OCI-LY7 (cell line): ENCODE measurements around the gene HEG1. TPM values are rescaled to one million over a fixed set of nuclear protein-coding genes. Genes with fewer than 3 reads are reported as not detected.

Experiments used
- BruUV-seq: library from RNA; stranded (reverse); fragments of 400-500 nt; replicated peaks from 2 replicates; lab custom pipeline; 2021; lab: Mats Ljungman, UMichigan
- CTCF ChIA-PET: fragments of 300-600 bp; sonication (Branson Sonifier 250); formaldehyde crosslinking; loops from one replicate; lab custom pipeline; 2022; ENCODE audit warnings: antibody characterized with exemption; ENCODE audit not compliant: unreplicated experiment; lab: Charles Lee
- POLR2A ChIA-PET: fragments of 300-600 bp; sonication (Branson Sonifier 250); formaldehyde crosslinking; loops from one replicate; lab custom pipeline; 2022; ENCODE audit warnings: antibody characterized with exemption; lab: Charles Lee
- DNase-seq: peaks from one replicate; pipeline ENCODE4 v3.0.0-alpha.2; 2015; ENCODE audit warnings: low spot score
- H2AFZ ChIP-seq: fragments of 200-600 bp; sonication (generic), shearing (Covaris generic); 2 replicates; pipeline ENCODE4 v1.6.1; 2014; ENCODE audit warnings: mild to moderate bottlenecking, antibody characterized with exemption, low read length, moderate library complexity
- H3K27ac ChIP-seq: fragments of 200-600 bp; sonication (generic); 2 replicates; pipeline ENCODE4 v1.5.1; 2014; ENCODE audit warnings: mixed run types, low read depth, mild to moderate bottlenecking, moderate library complexity, low read length, inconsistent platforms; ENCODE audit not compliant: poor library complexity, severe bottlenecking
- H3K36me3 ChIP-seq: fragments of 200-600 bp; sonication (generic); 2 replicates; pipeline ENCODE4 v1.6.1; 2014; ENCODE audit warnings: mild to moderate bottlenecking, antibody characterized with exemption, low read length, moderate library complexity, mixed read lengths; ENCODE audit not compliant: insufficient read depth
- H3K4me1 ChIP-seq: fragments of 200-600 bp; sonication (generic); 2 replicates; pipeline ENCODE4 v1.5.1; 2014; ENCODE audit warnings: mild to moderate bottlenecking, low read length; ENCODE audit not compliant: insufficient read depth, poor library complexity, severe bottlenecking
- H3K4me2 ChIP-seq: fragments of 200-600 bp; sonication (generic); 2 replicates; pipeline ENCODE4 v1.6.1; 2014; ENCODE audit warnings: mild to moderate bottlenecking, low read length
- H3K4me3 ChIP-seq: fragments of 200-600 bp; sonication (generic); 2 replicates; pipeline ENCODE4 v1.5.1; 2014; ENCODE audit warnings: mild to moderate bottlenecking, low read depth, low read length; ENCODE audit not compliant: poor library complexity, severe bottlenecking
- H3K79me2 ChIP-seq: fragments of 200-600 bp; sonication (generic); 2 replicates; pipeline ENCODE4 v1.6.1; 2016; ENCODE audit warnings: low read depth, mild to moderate bottlenecking, low read length, moderate library complexity, mixed read lengths; ENCODE audit not compliant: insufficient read depth
- H3K9me2 ChIP-seq: fragments of 200-600 bp; sonication (generic); 2 replicates; pipeline ENCODE4 v1.6.1; 2016; ENCODE audit warnings: mild to moderate bottlenecking, low read length, mixed read lengths; ENCODE audit not compliant: insufficient read depth
- H3K9me3 ChIP-seq: fragments of 200-600 bp; sonication (generic); 2 replicates; pipeline ENCODE4 v1.6.1; 2014; ENCODE audit warnings: mild to moderate bottlenecking, mixed run types, low read length, mixed read lengths
- H4K20me1 ChIP-seq: fragments of 200-600 bp; sonication (generic); 2 replicates; pipeline ENCODE4 v1.6.1; 2014; ENCODE audit warnings: mild to moderate bottlenecking, antibody characterized with exemption, low read length, moderate library complexity, mixed read lengths; ENCODE audit not compliant: insufficient read depth
- EZH2phosphoT487 ChIP-seq: fragments of 200-600 bp; sonication (generic); IDR thresholded peaks from 2 replicates; pipeline ENCODE4 v1.6.1; 2018; ENCODE audit warnings: low read depth, borderline replicate concordance, mild to moderate bottlenecking, mixed run types, antibody characterized with exemption, low read length, moderate library complexity, mixed read lengths
- intact Hi-C: fragments of 100-400 bp; cut with micrococcal nuclease; formaldehyde crosslinking; loops from one replicate; pipeline ENCODE4 v1.10.0; 2022; ENCODE audit not compliant: unreplicated experiment
- total RNA-seq, 2 experiments: library from RNA; depleted of rRNA in 1 of 2; stranded (reverse); fragments of >200 nt in 1 of 2; shearing (Covaris generic) in 1 of 2; gene quantifications; 2 replicates each; pipeline ENCODE4 v1.2.3, GENCODE V29; 2014 to 2022
- TF ChIP-seq, protein P1 (sequence below): fragments of 200-600 bp; sonication (generic); conservative IDR thresholded peaks from 2 replicates; pipeline ENCODE4 v1.5.1; 2014; ENCODE audit warnings: mild to moderate bottlenecking, antibody characterized with exemption, low read length, moderate library complexity, mixed read lengths

Gene HEG1
- total RNA-seq, 2 experiments from 2014 or later, result 2.4 to 6.0 TPM

DNA sequence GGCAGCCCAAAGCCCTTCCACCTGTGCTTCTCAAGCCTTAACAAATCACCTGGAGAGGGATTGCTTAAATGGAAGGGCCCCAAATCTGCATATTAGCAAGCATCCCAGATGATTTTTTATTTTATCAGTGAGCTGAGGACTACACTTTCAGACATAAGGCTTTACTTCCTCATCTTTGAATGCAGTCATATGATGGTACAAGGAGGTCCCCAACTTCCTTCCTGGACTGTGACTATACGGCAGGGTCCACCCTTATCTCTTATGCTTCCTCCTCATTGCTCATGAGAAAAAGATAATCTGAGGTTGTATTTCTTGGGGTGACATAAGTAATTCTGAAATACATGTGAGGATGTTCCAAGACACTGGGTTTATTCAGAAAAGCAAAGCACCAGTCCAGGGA, 13.7 kb upstream of the HEG1 start:
- no peaks in the 10 kb centered on the region for H3K9me3 ChIP-seq
- no peaks in the 10 kb centered on the region for H3K79me2 ChIP-seq
- intact Hi-C loops, result no loop called here
- POLR2A ChIA-PET, result interaction anchor here (0.6 kb wide), 1 partner anchor 31 kb away, joined by 6 read pairs; no protein-coding TSS in a partner anchor
- no peaks in the 10 kb centered on the region for H3K36me3 ChIP-seq
- H3K4me1 ChIP-seq, result no peaks in the 10 kb centered on the region
- no peak overlapping the region for H3K4me2 ChIP-seq
- H2AFZ ChIP-seq, result no peak overlapping the region
- no peaks in the 10 kb centered on the region for H4K20me1 ChIP-seq
- CTCF ChIA-PET, result no interaction called here
- no peak for TF ChIP-seq EZH2phosphoT487
- TF ChIP-seq, protein P1, sequence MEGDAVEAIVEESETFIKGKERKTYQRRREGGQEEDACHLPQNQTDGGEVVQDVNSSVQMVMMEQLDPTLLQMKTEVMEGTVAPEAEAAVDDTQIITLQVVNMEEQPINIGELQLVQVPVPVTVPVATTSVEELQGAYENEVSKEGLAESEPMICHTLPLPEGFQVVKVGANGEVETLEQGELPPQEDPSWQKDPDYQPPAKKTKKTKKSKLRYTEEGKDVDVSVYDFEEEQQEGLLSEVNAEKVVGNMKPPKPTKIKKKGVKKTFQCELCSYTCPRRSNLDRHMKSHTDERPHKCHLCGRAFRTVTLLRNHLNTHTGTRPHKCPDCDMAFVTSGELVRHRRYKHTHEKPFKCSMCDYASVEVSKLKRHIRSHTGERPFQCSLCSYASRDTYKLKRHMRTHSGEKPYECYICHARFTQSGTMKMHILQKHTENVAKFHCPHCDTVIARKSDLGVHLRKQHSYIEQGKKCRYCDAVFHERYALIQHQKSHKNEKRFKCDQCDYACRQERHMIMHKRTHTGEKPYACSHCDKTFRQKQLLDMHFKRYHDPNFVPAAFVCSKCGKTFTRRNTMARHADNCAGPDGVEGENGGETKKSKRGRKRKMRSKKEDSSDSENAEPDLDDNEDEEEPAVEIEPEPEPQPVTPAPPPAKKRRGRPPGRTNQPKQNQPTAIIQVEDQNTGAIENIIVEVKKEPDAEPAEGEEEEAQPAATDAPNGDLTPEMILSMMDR, result no peak
- no peak overlapping the region for H3K4me3 ChIP-seq
- no peaks in the 10 kb centered on the region for H3K9me2 ChIP-seq
- DNase-seq, result no peak
- no TSS peak for BruUV-seq
- no peak overlapping the region for H3K27ac ChIP-seq

DNA sequence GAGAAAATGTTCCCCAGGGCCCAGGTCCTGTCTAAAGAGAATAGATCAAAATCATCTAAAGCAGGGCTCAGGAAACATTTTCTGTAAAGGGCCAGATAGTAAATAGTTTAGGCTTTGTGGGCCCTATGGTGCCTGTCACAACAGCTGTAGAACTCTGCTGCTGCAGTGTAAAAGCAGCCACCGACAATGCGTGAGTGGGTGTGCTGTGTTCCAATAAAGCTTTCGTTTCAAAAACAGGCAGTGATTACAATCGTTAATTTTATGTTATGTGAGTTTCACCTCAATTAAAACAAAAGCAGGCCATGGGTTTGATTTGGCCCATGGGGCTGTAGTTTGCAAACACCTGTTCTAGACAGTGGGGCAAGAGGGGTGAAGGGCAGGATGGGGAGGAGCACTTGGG, 12.5 kb upstream of the HEG1 start:
- Histone ChIP-seq H3K4me2 (no peak overlapping the region), H3K79me2 (no peaks in the 10 kb centered on the region), H3K4me1 (no peaks in the 10 kb centered on the region), H3K9me3 (no peaks in the 10 kb centered on the region), H2AFZ (no peak overlapping the region), H3K27ac (no peak overlapping the region), H4K20me1 (no peaks in the 10 kb centered on the region), H3K4me3 (no peak overlapping the region), H3K9me2 (no peaks in the 10 kb centered on the region), H3K36me3 (no peaks in the 10 kb centered on the region)
- no peak for DNase-seq
- CTCF ChIA-PET, result no interaction called here
- POLR2A ChIA-PET, result interaction anchor here (0.6 kb wide), 1 partner anchor 1007 kb away, joined by 4 read pairs; no protein-coding TSS in a partner anchor
- intact Hi-C loops, result no loop called here
- TF ChIP-seq EZH2phosphoT487, result no peak
- TF ChIP-seq, protein P1, result no peak
- BruUV-seq, result no TSS peak

DNA sequence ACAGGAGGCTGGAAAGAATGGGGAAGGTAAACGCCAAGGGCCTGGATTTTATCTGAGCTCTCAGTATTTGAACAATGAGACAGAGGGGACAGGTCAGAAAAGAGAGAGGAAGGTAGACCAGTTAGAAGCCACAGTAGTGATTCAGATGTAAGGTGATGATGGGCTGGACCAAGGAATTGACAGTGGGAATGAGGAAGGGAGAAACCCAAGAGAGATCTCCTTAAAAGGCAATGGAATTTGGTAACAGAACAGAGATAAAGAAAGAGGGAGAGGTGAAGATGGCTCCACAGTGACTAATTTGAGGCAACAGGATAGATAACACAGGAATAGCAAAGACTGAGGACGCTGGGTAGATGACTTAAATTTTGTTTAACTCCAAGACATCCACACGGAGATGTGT, 11.4 kb upstream of the HEG1 start:
- Histone ChIP-seq H3K27ac (no peak overlapping the region), H3K4me1 (no peaks in the 10 kb centered on the region), H3K4me3 (no peak overlapping the region), H3K36me3 (no peaks in the 10 kb centered on the region), H3K4me2 (no peak overlapping the region), H3K9me3 (no peaks in the 10 kb centered on the region), H3K9me2 (no peaks in the 10 kb centered on the region), H4K20me1 (no peaks in the 10 kb centered on the region), H3K79me2 (no peaks in the 10 kb centered on the region), H2AFZ (no peak overlapping the region)
- POLR2A ChIA-PET, result no interaction called here
- TF ChIP-seq, protein P1, result no peak
- no TSS peak for BruUV-seq
- CTCF ChIA-PET, result no interaction called here
- no peak for DNase-seq
- intact Hi-C loops, result no loop called here
